Activated effector memory CD4-positive, alpha-beta T cell treated with anti-CD3 and anti-CD28 coated beads, Interleukin-2, amount 50 U/mL, for 16 hours (primary cell): ENCODE measurements around the gene OTUB1.

Experiments used
- DNase-seq: peaks from one replicate; pipeline ENCODE4 v3.0.0-alpha.2; 2020

OTUB1 gene

DNA sequence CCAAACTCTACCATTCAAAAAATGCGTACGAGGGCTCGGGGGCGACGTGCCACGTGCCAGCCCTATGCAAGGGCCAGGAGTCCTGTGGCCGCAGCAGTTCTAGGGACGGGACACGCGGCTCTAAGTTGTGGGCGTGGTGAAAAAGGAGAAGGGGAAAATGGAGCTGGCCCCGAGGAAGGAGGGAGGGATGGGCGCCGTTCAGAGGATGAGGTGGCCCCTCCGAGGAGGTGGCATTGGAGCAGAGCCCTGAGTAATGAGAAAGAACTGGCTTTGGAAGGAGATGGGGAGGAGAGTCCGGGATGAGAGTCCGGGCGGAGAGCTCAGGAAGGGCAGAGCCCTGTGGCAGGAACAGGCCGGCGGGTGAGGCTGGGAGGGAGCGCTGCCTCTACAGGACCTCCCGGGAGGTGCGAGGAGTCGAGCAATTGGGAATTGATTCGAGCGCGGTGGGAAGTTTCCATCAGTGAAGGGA, 21.0 kb downstream of the OTUB1 start:
- no peak for DNase-seq

DNA sequence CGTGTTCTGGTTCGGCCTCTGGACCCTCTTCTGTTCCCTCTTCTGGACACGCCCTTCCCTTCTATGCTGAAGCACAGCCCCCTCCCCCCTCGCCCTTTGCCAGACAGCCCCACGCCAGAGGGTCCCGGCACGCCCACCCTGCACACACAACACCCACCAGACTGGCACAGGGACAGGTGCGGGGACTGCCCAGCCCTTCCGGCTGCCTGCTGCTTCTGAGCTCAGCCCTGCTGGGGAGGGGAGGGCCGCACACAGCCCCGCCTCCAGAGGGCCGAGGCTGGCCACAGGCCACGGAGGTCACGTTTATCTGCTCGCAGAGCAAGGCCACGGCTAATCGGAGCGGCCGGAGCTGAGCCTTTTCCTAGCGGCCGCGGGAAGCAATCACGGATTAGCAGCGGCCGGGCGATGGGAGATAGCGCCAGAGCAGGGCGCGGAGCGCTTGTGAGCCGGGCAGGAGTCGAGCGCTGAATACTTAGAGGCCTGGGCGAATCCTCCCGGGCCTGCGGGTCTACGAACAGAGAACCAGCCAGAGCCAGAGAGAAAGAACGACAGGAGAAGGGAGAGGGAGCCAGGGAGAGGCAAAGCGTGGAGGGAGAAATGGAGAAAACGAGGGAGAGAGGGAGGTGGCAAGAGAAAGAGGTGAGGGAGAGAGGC, 21.5 kb downstream of the OTUB1 start:
- no peak for DNase-seq

DNA sequence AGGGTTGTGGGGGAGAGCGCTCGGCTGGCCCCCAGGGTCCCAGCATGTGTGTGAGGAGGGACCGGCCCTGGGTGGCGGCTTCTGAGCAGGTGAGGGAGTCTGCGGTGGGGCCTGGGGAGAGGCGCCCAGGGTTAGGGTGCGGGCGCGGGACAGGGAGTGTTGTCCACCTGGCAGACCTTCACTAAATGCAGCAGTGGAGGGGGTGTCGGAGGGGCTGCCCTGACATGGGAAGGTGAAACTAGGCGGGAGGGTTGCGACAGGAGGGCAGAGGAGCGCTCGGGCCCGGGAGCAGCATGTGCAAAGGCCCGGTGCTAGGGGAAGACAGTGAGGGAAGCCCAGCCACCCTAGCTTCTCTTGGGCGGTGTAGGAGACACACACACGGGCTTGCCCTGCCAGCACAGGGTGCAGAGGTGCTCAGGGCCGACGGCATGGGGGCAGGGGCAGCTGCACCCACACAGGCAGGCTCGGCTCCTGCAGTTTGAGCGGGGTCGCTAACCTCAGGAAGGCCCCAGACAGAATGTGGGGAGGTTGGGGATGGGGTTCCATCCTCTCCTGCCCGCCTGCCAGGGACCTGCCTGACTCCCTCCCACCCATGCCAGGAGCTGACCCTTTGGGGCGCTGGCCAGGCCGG, 22.2 kb downstream of the OTUB1 start:
- no peak for DNase-seq

DNA sequence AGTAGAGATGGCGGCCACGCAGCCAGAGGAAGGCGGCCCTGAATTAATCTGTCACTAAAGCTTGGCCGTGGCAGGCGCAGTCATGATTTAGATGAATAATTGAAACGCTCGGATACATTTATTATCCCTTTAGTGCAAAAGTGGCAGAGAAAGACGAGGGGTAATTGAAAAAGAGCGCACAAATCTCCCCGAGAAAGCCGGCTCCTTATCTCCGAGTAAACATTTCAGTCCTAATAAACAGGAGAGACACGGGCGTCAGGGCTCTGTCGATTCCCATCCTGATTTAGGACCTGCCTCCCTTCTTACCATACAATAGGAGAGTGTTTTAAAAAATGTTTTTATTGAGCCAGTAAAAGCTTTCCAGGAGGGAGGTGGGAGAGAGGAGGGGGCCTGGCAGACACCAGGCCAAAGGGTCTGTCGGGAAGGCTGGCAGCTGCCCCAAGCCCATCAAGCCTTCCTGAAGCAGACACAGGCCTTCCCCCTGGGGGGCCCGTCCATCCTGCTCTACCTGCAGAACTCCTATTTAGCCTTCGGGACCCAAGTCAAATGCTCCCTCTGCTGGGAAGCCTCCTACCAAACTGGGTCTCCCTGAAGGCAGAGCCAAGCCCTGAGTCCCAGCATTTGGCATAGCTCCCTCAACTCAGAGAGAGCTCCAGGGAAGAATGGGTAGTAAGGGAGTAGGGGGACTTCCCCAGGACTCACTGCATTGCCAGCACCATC, 22.8 kb downstream of the OTUB1 start:
- DNase-seq = no peak

DNA sequence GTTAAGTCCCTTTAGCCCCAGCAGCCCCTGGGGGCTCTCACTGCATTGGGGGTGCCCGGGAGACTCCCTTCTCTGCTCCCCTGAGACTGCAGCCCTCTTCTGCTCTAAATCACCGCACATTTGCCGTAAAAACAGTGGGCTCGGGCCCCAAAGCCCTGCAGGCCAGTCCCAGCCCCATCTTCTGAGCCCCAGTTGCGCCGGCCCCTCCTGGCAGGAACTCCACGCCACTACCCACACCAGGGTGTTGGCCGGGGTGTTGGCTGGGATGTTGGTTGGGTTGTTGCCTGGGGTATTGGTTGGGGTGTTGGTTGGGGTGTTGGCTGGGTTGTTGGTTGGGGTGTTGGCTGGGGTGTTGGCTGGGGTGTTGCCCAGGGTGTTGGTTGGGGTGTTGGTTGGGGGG, 23.5 kb downstream of the OTUB1 start:
- DNase-seq = no peak

DNA sequence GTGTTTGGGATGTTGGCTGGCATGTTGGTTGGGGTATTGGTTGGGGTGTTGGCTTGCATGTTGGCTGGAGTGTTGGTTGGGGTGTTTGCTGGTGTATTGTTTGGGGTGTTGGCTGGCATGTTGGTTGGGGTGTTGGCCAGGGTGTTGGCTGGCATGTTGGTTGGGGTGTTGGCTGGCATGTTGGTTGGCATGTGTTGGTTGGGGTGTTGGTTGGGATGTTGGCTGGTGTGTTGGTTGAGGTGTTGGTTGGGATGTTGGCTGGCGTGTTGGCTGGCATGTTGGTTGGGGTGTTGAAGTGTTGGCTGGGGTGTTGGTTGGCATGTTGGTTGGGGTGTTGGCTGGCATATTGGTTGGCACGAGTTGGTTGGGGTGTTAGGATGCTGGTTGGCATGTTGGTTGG, 24.5 kb downstream of the OTUB1 start:
- no peak for DNase-seq

DNA sequence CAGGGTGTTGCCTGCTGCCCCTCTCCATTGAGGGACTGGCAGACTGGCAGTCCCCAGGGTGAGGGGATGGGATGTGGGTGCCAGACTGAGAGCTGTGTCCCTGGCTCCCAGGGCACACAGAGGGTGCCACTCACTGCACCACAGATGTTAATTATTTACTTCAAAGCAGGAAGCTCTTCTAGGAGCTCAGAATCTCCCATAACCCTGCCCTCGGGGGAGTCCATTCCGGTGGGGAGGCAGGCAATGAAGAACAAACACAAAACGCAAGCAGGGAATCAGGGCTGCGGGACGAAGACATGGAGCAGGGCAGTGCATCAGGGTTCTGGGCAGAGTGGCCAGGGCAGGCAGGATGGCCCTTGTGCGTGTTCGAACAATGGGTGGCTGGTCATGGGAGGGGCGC, 25.1 kb downstream of the OTUB1 start:
- no peak for DNase-seq

DNA sequence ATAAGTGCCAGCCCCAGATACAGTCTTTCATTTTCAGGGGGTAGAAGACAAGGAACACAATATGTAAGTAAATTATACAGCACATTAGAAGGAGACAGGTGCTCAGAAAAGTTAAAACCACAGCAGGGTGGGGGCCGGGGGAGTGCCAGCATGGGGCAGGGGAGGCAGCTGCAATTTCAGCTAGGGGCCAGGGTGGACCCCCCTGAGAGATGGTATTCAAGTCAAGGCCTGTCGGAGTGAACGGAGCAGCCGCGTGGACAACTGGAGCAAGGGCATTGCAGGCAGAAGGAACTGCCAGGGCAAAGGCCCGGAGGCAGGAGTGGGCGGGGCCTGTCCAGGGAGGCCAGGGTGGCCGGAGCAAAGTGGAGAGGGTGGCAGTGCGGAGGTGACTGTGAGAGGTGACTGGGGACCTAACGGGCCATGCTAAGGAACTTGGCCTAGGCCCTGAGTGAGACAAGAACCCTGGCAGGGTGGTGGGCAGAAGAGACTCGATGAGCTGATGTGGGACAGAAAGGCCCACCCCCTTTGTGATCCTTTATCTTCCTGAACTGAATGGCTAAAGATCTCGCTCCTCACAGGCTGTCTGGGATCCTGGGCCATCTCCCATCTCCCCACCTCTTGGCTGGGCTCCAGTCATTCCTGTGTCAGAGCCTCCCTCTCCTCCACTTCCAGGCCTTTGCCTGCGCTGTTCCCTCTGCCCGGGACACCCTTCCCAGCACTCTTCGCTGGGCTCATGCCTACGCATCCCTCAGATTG, 27.1 kb downstream of the OTUB1 start:
- no peak for DNase-seq

DNA sequence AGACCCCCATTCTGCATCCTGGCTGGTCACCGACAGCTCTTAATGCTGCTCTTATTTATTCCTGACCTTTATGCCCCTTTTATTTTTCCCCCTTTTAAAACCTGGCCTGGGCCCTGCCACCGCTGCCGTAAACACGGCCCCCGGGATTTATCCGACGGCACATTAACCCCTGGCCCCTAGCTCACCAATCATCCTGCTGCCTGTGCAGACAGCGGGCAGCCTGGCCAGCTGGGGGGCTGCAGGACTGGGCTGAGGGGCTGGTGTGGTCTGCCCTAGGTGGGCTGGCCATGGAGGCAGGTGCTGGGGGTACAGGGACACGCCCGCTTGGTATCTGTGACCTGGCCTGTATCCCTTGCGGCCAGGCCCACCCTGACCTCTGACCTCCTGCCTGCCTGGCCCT, 28.1 kb downstream of the OTUB1 start:
- no peak for DNase-seq

DNA sequence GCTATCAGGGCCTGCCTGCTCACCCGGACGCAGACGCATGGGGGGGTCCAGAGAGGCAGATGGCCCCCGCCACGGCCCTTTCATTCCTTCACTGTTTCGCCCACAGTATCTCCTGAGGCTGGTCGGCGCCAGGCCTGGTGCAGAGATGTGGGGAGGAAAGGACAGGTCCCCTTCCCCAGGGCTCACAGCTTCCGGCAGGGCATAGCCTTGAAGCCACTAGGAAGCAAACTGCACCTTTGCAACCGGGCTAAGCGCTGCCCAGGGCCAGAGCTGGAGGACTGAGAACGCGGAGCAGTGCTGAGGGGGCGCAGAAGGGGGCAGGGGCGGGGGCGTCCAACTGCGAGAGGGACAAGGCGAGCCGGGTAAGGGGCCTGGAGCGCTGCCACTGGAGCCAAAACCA, 29.3 kb downstream of the OTUB1 start:
- no peak for DNase-seq

DNA sequence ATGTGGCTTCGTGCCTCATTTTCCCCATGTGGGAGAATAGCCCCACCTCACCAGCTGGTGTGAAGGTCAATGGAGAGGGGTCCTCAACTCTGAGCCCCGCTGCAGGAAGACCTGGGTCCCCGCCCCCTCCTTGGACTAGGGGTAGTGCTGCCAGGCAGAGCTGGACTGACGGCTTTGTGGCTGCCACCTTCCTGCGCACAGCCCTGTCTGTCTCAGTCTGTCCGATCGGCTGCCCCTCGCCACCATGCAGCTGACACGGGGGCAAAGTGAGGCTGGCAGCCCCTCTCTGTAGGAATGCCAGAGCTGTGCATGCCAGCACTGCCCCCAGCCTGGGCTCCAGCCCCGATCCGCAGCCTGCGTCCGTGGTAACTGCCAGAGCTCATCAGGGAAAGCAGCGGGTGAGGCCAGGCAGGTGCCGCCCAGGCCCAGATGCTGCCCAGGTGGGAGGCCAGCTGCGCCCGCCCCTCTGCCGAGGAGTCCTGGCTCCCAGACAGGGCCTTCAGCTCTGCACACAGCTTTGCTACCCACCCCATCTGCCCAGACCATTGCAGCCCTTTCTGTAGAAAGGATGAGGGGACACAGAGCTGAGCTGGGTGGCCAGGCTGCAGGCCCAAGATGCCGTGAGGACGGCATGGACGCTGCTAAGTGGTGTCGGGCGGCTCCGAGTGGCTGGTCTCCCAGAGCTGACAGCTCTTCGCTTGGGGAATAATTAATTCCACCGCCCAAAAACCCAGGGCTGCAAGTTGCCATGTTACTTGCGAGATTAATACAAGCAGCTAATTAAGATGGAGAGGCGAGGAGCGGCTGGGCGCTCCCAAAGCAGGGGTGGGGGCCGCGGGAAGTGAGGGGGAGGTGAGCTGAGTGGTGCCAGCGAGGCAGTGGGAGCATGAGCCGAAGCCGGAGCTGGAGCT, 30.0 kb downstream of the OTUB1 start:
- no peak for DNase-seq

DNA sequence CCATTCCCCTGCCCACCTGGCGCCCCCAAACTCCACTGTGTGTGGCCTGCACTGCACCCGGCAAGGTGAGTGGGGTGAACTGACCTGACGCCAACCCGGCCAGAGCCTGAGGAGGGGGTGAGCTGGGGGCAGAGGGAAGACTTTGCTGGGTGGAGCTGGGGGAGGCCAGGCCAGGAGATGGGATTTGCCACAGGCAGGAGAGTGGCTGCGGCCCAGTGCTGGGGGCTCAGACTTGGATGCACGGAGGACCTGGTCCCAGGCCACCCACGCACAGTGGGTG, 31.6 kb downstream of the OTUB1 start:
- DNase-seq = no peak

DNA sequence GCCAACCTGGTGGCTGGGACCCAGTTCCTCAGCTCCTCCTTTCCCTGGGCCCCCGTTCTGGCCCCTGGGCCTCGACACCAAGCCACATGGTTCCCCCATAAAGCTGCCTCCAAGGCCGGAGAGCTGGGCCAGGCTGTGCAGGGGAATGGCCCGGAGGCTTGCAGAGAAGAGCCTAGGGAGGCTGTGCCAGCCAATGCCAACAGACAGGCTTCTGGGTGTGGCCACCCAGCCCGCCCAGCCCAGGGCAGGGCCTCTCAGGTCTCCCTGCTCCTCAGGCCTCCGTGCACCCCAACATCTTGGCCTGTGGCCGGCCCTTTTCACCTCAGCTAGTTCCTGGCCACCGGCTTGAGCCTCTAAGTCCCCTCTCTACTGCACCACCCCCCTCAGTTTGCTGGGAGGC, 32.1 kb downstream of the OTUB1 start:
- DNase-seq = no peak

DNA sequence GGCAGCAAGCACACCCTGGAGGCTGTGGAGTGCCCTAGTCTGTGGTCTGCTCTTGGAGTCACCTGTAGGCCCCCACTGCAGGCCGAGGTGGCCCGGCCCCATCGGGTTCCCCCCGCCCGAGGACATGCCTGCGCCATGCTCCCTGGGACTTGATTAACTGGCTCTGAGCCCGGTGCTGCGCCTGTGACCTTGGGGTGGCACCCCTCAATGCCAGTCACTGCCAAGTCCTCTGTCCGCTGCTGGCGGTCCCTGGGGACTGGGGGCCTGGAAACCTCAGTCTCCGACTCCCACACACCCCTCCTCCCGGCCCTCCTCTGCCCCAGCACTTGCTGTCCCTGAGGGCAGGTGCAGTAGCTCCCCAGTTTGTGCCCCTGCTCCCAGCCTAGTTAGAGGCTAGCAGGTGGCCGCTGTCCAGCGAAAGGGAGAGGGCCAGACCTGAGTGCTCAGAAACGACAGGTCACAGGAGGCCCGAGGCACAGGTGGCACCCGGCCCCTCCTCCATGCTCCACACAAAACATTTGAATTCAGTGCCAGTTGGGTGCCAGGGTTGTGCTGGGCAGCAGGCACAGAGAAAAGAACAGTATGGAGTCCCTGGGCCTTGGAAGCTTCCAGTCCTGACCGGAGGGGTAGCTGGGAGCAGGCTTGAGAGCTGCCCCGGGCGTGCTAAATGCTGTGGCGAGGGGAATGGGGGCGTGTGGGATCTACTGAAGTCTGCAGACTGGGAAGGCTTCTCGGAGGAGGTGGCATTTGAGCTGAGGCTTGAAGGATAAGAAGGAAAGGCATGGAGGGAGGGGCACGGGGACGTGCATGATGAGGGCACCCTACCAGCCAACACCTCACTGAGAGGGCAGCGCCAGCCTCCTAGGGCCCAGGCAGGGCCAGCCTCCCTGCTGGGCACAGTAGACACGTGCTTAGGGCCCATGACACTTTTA, 33.1 kb downstream of the OTUB1 start:
- no peak for DNase-seq

DNA sequence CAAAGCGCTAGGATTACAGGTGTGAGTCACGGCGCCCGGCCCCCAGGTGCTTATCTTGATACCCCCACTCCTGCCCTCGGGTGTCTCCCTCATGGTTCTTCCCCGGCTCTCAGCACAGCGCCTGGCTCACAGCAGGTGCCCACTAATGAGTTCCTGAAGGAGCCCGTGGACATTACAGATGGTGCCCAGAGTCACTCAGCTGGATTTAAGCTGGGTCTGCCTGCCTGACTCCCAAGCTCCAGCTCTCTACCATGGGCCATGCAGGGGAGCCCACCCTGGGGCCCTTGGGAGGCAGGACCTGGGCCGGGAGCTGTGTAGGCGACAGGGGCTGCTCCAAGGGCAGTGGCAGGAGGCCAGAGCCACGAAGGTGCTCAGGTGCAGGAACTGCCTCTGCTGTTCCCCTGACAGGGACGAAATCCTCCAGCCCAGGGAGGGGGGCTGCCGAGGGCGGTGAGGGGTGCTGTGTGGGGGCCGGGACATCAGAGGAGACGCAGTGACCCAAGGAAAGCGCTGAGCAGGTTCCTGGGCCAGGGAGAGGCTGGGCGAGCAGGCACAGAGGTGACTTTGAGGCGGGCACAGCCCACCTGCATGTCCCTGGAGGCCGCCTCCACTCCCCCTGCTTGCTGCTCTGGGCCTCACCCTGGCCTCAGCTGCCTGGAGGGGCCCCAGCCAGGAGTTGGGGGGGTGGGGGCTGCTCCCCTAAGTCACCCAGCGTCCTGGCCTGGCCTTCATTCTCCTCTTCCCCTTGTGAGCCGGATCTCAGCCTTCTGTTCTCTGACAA, 34.9 kb downstream of the OTUB1 start:
- no peak for DNase-seq

DNA sequence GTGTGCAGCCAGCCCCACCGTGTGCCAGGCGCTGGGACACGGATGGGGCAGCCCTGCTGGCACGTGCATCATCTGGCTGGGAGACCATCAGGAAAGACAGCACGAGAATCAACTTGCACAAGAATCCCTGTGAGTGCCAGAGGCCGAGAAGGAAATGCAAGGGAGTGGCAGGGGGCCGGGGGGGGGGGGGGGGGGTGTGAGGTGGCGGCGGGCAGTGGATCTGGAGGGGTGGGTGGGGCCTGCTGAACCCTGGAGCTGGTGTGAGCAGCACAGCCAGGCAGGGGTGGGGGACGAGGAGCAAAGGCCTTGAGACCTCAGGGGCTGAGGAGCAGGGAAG, 35.5 kb downstream of the OTUB1 start:
- no peak for DNase-seq

DNA sequence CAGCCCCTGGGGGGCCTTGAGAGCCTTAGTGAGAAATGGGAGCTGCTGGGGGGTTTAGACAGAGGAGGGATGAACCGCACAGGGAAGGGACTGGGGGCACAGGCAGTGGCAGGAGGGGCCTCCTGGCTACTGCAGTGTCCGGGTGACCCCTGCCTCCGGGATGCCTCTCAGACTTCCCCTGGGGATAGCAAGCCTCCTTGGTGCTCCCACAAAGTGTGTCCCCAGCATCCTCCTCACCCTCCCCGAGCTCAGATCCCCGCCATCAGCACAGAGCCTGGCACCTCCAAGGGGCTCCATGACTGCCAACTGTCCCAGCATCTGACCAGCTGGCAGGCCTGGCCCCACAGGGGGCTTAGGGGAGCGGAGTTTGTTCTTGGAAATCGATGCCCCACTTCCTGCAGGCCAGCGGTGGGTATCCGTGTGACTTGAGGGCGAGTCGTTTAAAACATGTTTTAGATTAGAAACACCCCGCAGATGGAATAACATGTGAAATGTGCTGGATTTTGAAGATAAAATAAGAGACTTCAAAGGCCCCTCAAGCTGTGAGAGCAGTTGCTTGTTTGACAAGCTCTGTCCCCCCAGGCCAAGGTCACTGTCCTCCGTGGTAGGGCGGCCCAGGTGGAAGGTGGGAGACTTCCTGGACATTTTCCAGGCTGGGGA, 36.0 kb downstream of the OTUB1 start:
- DNase-seq = no peak

DNA sequence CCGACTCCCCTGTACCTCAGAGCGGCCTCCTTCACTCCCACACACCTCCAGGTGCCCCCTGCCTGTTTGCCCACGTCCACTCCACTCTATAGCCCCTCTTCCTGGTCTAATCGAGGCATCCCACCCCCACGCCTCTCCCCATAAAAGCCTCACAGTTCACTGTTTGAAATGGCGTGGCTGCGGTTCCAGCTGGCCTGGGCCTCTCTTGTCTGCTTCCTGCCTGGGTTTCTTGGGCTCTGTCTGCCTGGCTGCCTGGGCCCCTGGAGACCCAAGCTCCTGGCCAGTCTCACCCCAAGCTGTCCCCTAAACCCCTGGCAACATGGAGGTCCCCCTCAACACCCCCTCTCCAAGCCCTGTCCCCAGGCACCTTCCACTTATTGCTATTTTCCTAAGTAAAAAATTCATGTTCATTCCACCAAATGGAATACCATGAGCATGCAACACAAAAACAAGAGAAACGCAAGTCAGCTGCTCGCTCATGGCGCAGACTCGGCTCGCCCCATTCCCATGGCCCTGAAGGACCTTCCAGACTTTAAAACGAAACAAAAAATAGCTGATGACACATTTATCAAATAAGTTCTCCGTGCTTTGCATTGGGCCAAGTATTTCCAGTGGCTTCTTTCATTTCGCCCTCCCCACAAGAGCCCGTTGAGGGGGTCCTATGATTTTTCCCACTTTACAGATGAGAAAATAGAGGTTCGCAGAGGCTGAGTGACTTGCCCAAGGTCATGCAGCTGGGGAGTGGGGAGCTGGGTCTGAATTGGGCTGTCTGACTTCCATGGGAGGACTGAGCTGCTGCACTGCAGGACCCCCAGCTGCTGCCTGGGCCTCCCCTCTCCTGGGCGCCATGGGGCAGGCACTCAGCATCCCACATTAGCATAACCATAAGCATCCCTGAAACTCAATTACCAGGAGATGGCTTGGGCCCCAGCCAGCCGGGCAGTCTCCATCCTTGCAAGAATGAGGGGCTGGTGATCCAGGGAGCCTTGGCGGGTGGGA, 37.8 kb downstream of the OTUB1 start:
- DNase-seq = no peak

DNA sequence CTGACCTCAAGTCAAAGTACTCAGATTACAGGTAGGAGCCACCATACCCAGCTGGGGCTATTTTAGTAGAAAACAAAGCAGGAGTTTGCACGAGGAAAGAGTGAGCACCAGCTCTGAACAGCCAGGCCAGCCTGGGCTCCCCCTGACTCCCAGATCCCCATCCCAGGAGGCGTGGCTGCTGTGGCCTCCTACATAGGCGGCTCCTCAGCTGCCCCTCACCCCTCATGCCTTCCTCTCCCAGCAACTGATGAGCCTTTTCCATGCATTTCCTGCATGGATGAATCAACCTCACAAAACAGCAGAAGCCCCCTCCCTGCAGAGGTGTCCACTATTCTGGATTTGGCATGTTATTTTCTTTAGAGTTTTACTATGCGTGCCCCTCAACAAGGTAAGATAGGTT, 39.0 kb downstream of the OTUB1 start:
- no peak for DNase-seq
